GM23248 (cell line): ENCODE measurements around the gene CENPU.

Source experiments
- EZH2 ChIP-seq: fragments of 200-600 bp; sonication (generic); IDR thresholded peaks from 2 replicates; pipeline ENCODE4 v1.6.1; 2018; ENCODE audit warnings: antibody characterized with exemption, mild to moderate bottlenecking; ENCODE audit not compliant: insufficient read depth, poor library complexity, severe bottlenecking
- EZH2phosphoT487 ChIP-seq: fragments of 200-600 bp; sonication (generic); IDR thresholded peaks from 2 replicates; pipeline ENCODE4 v1.6.1; 2018; ENCODE audit warnings: antibody characterized with exemption, moderate library complexity, mild to moderate bottlenecking, low read depth; ENCODE audit not compliant: insufficient read depth

DNA sequence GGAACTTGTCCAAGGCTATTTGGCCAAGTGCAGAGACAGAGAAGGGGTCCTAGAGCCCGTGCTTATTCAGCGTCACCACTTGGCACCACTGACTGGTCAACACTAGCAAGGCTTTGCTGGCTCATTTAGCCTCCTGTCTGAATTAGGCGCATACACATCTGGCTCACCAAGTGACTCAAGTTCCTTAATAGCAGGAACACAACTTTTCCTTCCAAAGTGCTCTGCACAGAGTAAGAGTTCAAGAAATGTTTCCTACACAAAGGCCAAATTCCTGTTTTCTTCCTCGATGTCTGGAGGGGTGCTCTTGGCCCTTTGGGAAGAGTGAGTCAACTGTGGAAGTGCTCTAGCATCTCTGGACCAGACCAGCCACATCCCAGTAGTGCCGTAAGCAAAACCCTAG is 26.8 kb upstream of the CENPU start:
- TF ChIP-seq EZH2 (no peak), EZH2phosphoT487 (no peak)
